HEK293T (cell line): ENCODE measurements around the gene YTHDF1.
"Not testable (repeated sequence)": the region's sequence is repeated elsewhere in the genome, so short reads cannot be mapped to it uniquely, and the experiment has no call there.

ENCODE experiments used
- CTCF ChIA-PET: fragments of 350-600 bp; formaldehyde crosslinking; extraction: SDS; loops from one replicate; lab custom pipeline; 2021; ENCODE audit warnings: antibody characterized with exemption, inconsistent platforms; lab: Yijun Ruan, JAX
- POLR2A ChIA-PET: fragments of 350-600 bp; formaldehyde crosslinking; extraction: SDS; loops from one replicate; lab custom pipeline; 2020; ENCODE audit warnings: antibody characterized with exemption, inconsistent platforms; lab: Yijun Ruan, JAX
- DNase-seq: peaks from one replicate; pipeline ENCODE4 v3.0.0; 2012; ENCODE audit warnings: mixed read lengths; ENCODE audit errors: extremely low spot score
- ARNT ChIP-seq: fragments of 450-650 bp; IDR thresholded peaks from 2 replicates; pipeline ENCODE4 v1.6.1; 2017; ENCODE audit warnings: mild to moderate bottlenecking
- BHLHE40 ChIP-seq: fragments of 450-650 bp; IDR thresholded peaks from 2 replicates; pipeline ENCODE4 v1.6.1; 2016; ENCODE audit warnings: mild to moderate bottlenecking, moderate library complexity, borderline replicate concordance
- CTBP1 ChIP-seq: fragments of 450-650 bp; IDR thresholded peaks from 2 replicates; pipeline ENCODE4 v1.6.1; 2016; ENCODE audit warnings: borderline replicate concordance
- ELF4 ChIP-seq: fragments of 450-650 bp; IDR thresholded peaks from 2 replicates; pipeline ENCODE4 v1.6.1; 2017; ENCODE audit warnings: antibody characterized with exemption
- FOXA1 ChIP-seq: fragments of 450-650 bp; IDR thresholded peaks from 2 replicates; pipeline ENCODE4 v1.6.1; 2016; ENCODE audit warnings: mild to moderate bottlenecking
- FOXK2 ChIP-seq: fragments of 450-650 bp; IDR thresholded peaks from 2 replicates; pipeline ENCODE4 v1.6.1; 2016; ENCODE audit warnings: mild to moderate bottlenecking
- FOXM1 ChIP-seq: fragments of 450-650 bp; IDR thresholded peaks from 2 replicates; pipeline ENCODE4 v1.6.1; 2017; ENCODE audit warnings: mild to moderate bottlenecking, borderline replicate concordance
- HDGF ChIP-seq: fragments of 450-650 bp; IDR thresholded peaks from 2 replicates; pipeline ENCODE4 v1.6.1; 2017; ENCODE audit warnings: antibody characterized with exemption, borderline replicate concordance
- L3MBTL2 ChIP-seq: fragments of 450-650 bp; conservative IDR thresholded peaks from 2 replicates; pipeline ENCODE4 v1.6.1; 2016; ENCODE audit warnings: mild to moderate bottlenecking
- LEF1 ChIP-seq: fragments of 450-650 bp; IDR thresholded peaks from 2 replicates; pipeline ENCODE4 v1.6.1; 2017; ENCODE audit warnings: mild to moderate bottlenecking, borderline replicate concordance
- NFRKB ChIP-seq: fragments of 450-650 bp; IDR thresholded peaks from 2 replicates; pipeline ENCODE4 v1.6.1; 2016; ENCODE audit warnings: mild to moderate bottlenecking, moderate library complexity
- SP1 ChIP-seq: fragments of 450-650 bp; IDR thresholded peaks from 2 replicates; pipeline ENCODE4 v1.6.1; 2017
- SUZ12 ChIP-seq: fragments of 450-650 bp; IDR thresholded peaks from 2 replicates; pipeline ENCODE4 v1.6.1; 2016; ENCODE audit warnings: mild to moderate bottlenecking
- TARDBP ChIP-seq: fragments of 450-650 bp; IDR thresholded peaks from 2 replicates; pipeline ENCODE4 v1.6.1; 2016
- ZNF384 ChIP-seq: fragments of 450-650 bp; IDR thresholded peaks from 2 replicates; pipeline ENCODE4 v1.6.1; 2016
- TF ChIP-seq, protein P1 (sequence below): fragments of 450-650 bp; IDR thresholded peaks from 2 replicates; pipeline ENCODE4 v1.6.1; 2016

YTHDF1 gene

DNA sequence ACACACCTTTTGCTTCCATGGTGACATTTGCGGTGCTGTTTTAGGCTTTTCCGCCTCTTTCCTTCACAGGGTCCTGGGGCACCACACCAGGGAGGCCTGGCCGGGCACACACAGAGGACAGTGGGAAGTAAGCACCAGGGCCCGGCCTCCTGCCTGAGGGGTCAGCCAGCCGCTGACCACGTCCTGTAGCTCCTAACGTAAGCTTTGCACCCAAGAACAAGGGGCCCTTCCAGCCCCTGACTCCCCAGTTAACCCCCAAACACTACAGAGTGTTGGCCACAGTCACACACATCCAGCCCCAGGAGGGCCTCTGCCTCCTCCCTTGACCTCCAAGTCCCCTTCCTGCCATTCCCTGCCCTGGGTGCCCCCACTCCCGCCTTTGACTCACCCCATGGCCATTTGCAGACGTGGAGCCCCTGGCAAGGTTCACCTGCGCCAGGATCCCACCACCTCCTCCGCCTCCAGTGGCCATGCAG is 54.7 kb downstream of the YTHDF1 start:
- ChIA-PET POLR2A (no interaction called here), CTCF (no interaction called here)
- no peak for DNase-seq
- TF ChIP-seq SP1, result no peak
- no peak for TF ChIP-seq LEF1
- no peak for TF ChIP-seq ZNF384
- no peak for TF ChIP-seq HDGF
- no peak for TF ChIP-seq TARDBP
- TF ChIP-seq, protein P1, sequence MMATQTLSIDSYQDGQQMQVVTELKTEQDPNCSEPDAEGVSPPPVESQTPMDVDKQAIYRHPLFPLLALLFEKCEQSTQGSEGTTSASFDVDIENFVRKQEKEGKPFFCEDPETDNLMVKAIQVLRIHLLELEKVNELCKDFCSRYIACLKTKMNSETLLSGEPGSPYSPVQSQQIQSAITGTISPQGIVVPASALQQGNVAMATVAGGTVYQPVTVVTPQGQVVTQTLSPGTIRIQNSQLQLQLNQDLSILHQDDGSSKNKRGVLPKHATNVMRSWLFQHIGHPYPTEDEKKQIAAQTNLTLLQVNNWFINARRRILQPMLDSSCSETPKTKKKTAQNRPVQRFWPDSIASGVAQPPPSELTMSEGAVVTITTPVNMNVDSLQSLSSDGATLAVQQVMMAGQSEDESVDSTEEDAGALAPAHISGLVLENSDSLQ, result no peak
- no peak for TF ChIP-seq ELF4
- TF ChIP-seq L3MBTL2, result no peak
- no peak for TF ChIP-seq FOXK2
- no peak for TF ChIP-seq ARNT
- no peak for TF ChIP-seq NFRKB
- TF ChIP-seq FOXM1, result no peak
- TF ChIP-seq CTBP1, result no peak
- no peak for TF ChIP-seq FOXA1
- TF ChIP-seq SUZ12, result no peak

GRCh38 chr20:63160641-63161175 is 55.2 kb downstream of the YTHDF1 start:
- TF ChIP-seq BHLHE40, result no peak
- TF ChIP-seq ZNF384, result no peak
- no peak for TF ChIP-seq LEF1
- TF ChIP-seq ELF4, result no peak
- no peak for TF ChIP-seq HDGF
- TF ChIP-seq ARNT, result no peak
- TF ChIP-seq SUZ12, result no peak
- TF ChIP-seq SP1, result no peak
- TF ChIP-seq, protein P1, result no peak
- no peak for TF ChIP-seq CTBP1
- TF ChIP-seq FOXK2, result no peak
- no peak for TF ChIP-seq L3MBTL2
- TF ChIP-seq FOXA1, result no peak
- POLR2A ChIA-PET, result no interaction called here
- CTCF ChIA-PET, result no interaction called here
- DNase-seq, result no peak

DNA sequence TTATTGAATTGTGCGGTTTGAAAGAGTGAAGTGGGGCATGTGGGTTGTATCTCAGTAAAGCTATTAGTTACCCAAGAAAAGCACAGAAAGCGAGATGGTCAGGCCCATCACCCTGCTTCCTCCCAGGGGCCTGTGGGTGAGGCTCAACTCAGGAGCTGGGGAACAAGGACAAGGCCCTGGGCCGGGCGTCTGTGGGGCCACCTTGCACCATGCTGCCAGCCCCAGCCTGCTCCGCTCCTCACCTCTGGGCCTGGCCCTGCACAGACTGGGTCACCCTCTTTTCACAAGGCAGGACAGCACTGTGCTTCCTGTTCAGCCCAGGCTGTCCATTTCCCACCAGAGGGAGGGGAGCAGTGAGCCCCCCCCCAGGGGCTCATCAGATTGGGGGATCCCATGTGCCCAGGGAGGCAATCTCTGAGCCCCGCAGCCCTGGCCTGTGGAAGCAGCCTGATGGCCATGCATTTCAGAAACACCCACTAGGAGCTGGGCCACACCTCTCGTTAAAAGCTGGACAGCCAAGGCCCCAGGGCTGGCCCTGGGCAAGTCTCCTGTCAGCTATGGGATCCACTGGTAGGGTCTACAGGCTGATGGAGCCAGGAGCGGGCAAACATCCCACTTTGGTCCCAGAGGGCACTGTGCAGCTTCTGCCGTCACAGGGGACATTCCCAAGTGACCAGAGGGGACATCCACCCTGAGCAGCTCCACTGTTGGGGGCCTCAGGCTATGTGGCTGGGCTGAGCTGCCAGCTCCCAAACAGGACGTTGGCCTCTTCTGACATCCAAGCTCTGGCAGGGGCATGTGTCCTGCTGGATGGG is 55.9 kb downstream of the YTHDF1 start:
- no peak for DNase-seq
- ChIA-PET CTCF (no interaction called here), POLR2A (no interaction called here)
- TF ChIP-seq, protein P1, result no peak
- TF ChIP-seq L3MBTL2 (no peak), FOXM1 (no peak), TARDBP (no peak), BHLHE40 (no peak), SP1 (no peak), ELF4 (no peak), CTBP1 (no peak)

DNA sequence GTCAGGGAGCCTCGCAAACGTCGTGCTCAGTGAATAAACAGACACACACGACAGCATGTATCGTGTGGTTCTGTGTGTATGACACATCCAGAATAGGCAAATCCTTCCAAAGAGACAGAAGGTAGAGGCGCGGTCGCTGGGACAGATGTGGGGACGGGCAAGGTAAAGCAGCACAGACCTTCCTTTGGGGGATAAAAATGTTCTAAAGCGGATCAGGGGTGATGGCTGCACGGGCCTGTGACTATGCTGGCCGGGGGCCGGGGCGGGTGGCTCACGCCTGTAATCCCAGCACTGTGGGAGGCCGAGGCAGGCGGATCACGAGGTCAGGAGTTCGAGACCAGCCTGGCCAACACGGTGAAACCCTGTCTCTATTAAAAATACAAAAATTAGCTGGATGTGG is 56.7 kb downstream of the YTHDF1 start:
- POLR2A ChIA-PET, result not testable (repeated sequence)

DNA sequence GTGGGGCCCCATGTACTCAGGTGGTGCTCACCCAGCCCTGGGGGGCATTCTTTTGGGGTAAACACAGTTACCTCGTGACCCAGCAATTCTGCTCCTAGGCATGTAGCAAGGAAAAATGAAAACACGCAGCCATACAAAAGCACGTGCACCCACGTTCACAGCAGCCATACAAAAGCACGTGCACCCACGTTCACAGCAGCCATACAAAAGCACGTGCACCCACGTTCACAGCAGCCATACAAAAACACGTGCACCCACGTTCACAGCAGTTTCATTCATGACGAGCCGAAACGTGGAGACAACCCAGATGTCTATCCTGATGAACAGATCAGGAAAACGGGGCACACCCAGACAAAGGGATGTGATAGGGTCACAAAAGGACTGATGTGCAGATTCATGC is 57.1 kb downstream of the YTHDF1 start:
- DNase-seq, result no peak
- ChIA-PET POLR2A (no interaction called here), CTCF (no interaction called here)
- TF ChIP-seq NFRKB (no peak), SUZ12 (no peak), ARNT (no peak), FOXK2 (no peak), L3MBTL2 (no peak), ZNF384 (no peak), ELF4 (no peak), SP1 (no peak)

More for the DNA sequence above, 56.7 kb downstream of the YTHDF1 start:
- CTCF ChIA-PET, DNase-seq: not testable (repeated sequence)

- POLR2A ChIA-PET, result no interaction called here
- TF ChIP-seq, protein P1, result no peak
- TF ChIP-seq CTBP1 (no peak), ARNT (no peak), NFRKB (no peak), BHLHE40 (no peak), HDGF (no peak), SP1 (no peak), ZNF384 (no peak), FOXM1 (no peak), FOXK2 (no peak)
- no peak for DNase-seq
- CTCF ChIA-PET, result no interaction called here
Observed at GRCh38 chr20:63158352-63158751, 57.6 kb downstream of the YTHDF1 start.

GRCh38 chr20:63157431-63157830 is 58.5 kb downstream of the YTHDF1 start:
- POLR2A ChIA-PET, CTCF ChIA-PET, DNase-seq: not testable (repeated sequence)
